ENCODE data around the gene TRMT2B. TPM values are rescaled to one million over a fixed set of nuclear protein-coding genes. Genes with fewer than 3 reads are reported as not detected.

The TRMT2B gene
- total RNA-seq, 1 donor from 2014 or later = 8.4 TPM

DNA sequence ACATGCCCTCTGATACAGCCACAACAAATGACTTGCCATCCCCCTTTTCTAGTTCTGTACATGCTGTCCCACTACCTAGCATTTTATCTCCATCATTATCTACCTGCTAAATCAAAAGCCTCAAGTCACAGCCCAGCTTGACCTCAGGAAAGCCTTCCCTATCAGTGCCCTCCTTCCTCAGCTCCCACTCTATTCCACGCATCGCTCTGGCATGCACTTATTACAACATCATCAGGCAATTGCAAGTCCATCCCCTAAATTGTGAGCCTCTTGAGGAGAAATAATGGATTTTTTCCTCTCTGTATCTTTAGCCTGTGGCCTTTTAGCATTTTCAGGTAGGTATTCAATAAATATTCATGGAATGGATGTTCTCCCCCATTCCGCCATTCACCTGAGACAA is 76.7 kb downstream of the TRMT2B start:
- DNase-seq (ENCODE audit: low read depth) (peak; percentile 32), FAIRE-seq (no peak)
- TF ChIP-seq, protein P1, sequence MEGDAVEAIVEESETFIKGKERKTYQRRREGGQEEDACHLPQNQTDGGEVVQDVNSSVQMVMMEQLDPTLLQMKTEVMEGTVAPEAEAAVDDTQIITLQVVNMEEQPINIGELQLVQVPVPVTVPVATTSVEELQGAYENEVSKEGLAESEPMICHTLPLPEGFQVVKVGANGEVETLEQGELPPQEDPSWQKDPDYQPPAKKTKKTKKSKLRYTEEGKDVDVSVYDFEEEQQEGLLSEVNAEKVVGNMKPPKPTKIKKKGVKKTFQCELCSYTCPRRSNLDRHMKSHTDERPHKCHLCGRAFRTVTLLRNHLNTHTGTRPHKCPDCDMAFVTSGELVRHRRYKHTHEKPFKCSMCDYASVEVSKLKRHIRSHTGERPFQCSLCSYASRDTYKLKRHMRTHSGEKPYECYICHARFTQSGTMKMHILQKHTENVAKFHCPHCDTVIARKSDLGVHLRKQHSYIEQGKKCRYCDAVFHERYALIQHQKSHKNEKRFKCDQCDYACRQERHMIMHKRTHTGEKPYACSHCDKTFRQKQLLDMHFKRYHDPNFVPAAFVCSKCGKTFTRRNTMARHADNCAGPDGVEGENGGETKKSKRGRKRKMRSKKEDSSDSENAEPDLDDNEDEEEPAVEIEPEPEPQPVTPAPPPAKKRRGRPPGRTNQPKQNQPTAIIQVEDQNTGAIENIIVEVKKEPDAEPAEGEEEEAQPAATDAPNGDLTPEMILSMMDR (IDR thresholded peaks at IDR 0.05; ENCODE audit: insufficient read depth, low read length, severe bottlenecking) = no peak
- H3K4me3 ChIP-seq (ENCODE audit: low read depth, low read length) = no peak overlapping the region
- H3K27me3 ChIP-seq (ENCODE audit: control insufficient read depth, insufficient read depth, low read length) = no peaks in the 10 kb centered on the region
- no peaks in the 10 kb centered on the region for H3K36me3 ChIP-seq (ENCODE audit: control insufficient read depth, insufficient read depth, low read length)

DNA sequence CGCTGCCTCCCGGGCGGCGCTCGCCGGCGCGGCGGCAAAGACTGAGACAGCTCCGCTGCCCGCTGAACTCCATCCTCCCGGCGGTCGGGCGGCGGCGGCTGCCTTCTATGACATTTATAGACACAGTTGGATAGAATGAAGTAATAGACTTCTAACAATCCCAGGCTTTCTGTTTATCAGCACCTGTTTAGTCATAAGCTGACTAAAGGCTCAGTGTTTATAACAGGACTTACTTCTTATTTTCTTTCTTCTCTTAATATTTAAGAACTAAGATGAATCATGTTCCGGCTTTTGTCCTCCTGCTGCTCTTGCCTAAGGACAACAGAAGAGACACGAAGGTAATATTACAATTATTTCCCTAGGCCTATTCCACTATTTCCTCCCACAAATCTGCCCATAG is 78.5 kb downstream of the TRMT2B start:
- no peak for FAIRE-seq
- no peaks in the 10 kb centered on the region for H3K36me3 ChIP-seq (ENCODE audit: control insufficient read depth, insufficient read depth, low read length)
- H3K27me3 ChIP-seq (ENCODE audit: control insufficient read depth, insufficient read depth, low read length) = no peaks in the 10 kb centered on the region
- TF ChIP-seq, protein P1 (IDR thresholded peaks at IDR 0.05; ENCODE audit: insufficient read depth, low read length, severe bottlenecking) = no peak
- peak; percentile 84 for DNase-seq (ENCODE audit: low read depth)
- H3K4me3 ChIP-seq (ENCODE audit: low read depth, low read length) = no peak overlapping the region

DNA sequence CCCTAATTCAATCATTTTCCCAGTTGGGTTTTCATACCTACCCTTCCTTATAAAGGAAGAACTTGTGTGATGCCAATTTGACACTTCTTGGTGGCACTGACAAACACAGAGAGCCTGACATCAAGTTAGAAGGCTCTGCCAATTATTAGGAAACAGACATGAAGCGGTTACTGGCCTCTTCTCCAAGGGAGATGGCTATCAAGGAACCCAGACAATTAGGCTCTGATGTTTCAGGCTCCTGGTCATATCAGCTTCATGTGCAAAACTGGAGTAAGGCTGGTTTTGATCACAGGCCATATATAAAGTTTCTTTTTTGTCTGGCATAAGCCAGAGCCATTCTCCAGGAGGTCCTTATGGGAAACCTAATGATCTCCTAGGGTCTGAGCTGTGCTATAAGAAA is 82.0 kb downstream of the TRMT2B start:
- FAIRE-seq (no peak), DNase-seq (ENCODE audit: low read depth) (no peak)
- H3K36me3 ChIP-seq (ENCODE audit: control insufficient read depth, insufficient read depth, low read length) = no peaks in the 10 kb centered on the region
- TF ChIP-seq, protein P1 (IDR thresholded peaks at IDR 0.05; ENCODE audit: insufficient read depth, low read length, severe bottlenecking) = no peak
- H3K27me3 ChIP-seq (ENCODE audit: control insufficient read depth, insufficient read depth, low read length) = no peaks in the 10 kb centered on the region
- no peak overlapping the region for H3K4me3 ChIP-seq (ENCODE audit: low read depth, low read length)

DNA sequence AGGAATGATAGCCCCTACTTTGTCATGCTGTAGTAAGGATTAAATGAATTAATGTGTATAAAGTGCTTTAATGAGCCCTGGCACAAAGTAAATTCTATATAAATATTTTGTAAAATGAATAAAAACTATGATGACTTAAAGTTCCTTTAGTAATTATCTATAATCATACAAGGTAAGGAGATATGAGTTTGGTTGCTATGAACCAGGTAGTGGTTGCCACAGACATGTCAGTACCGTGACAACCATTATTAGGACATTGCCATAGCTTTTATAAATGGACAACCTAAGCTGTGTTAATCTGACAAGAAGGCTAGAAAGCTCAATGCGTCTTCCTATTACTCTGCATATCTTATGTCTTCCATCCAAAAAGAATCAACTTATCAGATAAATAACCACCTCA is 82.5 kb downstream of the TRMT2B start, which contains the start of gene ARL13A:
Gene ARL13A (plus strand): TSS at position 301 of the 400 bp plus-strand sequence. CDS start 3,982 bp downstream, outside the sequence.
- Histone ChIP-seq H3K4me3 (ENCODE audit: low read depth, low read length) (no peak within 1 kb of the TSS), H3K27me3 (ENCODE audit: control insufficient read depth, insufficient read depth, low read length) (no peaks in the 10 kb centered on the region), H3K36me3 (ENCODE audit: control insufficient read depth, insufficient read depth, low read length) (no peaks in the 10 kb centered on the region)
- DNase-seq (ENCODE audit: low read depth) (no peak), FAIRE-seq (no peak)
- TF ChIP-seq, protein P1 (IDR thresholded peaks at IDR 0.05; ENCODE audit: insufficient read depth, low read length, severe bottlenecking) = no peak

DNA sequence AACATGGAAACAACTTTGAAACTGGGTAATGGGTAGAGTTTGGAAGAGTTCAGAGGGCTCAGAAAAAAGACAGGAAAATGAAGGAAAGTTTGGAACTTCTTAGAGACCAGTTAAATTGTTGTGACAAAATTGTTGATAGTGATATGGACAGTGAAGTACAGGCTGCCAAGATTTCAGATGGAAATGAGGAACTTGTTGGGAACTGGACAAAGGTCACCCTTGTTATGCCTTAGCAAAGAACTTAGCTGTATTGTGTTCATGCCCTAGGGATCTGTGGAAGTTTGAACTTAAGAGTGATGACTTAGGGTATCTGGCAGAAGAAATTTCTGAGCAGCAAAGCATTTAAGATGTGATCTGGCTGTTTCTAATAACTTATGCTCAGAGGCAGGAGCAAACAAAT is 87.5 kb downstream of the TRMT2B start:
- Histone ChIP-seq H3K27me3 (ENCODE audit: control insufficient read depth, insufficient read depth, low read length) (no peaks in the 10 kb centered on the region), H3K36me3 (ENCODE audit: control insufficient read depth, insufficient read depth, low read length) (no peaks in the 10 kb centered on the region), H3K4me3 (ENCODE audit: low read depth, low read length) (no peak overlapping the region)
- TF ChIP-seq, protein P1 (IDR thresholded peaks at IDR 0.05; ENCODE audit: insufficient read depth, low read length, severe bottlenecking) = no peak
- DNase-seq (ENCODE audit: low read depth) = no peak
- no peak for FAIRE-seq

DNA sequence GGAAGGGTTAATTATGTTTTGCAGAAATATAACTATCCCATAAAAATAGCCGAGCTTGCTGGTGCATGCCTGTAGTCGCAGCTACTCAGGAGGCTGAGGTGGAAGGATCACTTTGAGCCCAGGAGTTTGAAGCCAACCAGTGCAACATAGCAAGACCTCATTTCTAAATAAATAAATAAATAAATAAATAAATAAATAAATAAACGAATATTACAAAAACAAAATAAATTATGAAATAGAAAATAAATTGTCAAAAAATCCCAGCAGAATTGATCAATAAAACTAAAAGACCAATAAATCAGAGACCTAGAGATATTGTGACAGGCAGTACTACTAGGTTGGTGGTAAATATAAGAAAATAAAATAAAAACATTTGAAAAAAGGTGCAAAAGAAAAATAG is 89.1 kb downstream of the TRMT2B start:
- DNase-seq (ENCODE audit: low read depth) = no peak
- FAIRE-seq = no peak
- Histone ChIP-seq H3K27me3 (ENCODE audit: control insufficient read depth, insufficient read depth, low read length) (no peaks in the 10 kb centered on the region), H3K36me3 (ENCODE audit: control insufficient read depth, insufficient read depth, low read length) (no peaks in the 10 kb centered on the region), H3K4me3 (ENCODE audit: low read depth, low read length) (no peak overlapping the region)
- TF ChIP-seq, protein P1 (IDR thresholded peaks at IDR 0.05; ENCODE audit: insufficient read depth, low read length, severe bottlenecking) = no peak

Data from bronchial epithelial cell (primary cell).